GM19328 (cell line): ENCODE results near the gene PLAC1.
A peak's percentile ranks its signal among the peaks of the same experiment; 100 is the strongest.

Source experiments
- ATAC-seq: cut with Tn5 transposase; IDR thresholded peaks from one replicate; pipeline ENCODE4 v1.9.1; 2021; ENCODE audit warnings: mild to moderate bottlenecking, moderate library complexity; ENCODE audit not compliant: unreplicated experiment

The PLAC1 gene

GRCh38 chrX:134671294-134671693 is 13.0 kb upstream of the PLAC1 start:
- ATAC-seq, result no peak

GRCh38 chrX:134670134-134670924 is 12.1 kb upstream of the PLAC1 start:
- no peak for ATAC-seq

GRCh38 chrX:134669378-134670098 is 11.3 kb upstream of the PLAC1 start:
- ATAC-seq, result no peak

GRCh38 chrX:134664202-134664601 is 5.9 kb upstream of the PLAC1 start:
- ATAC-seq, result no peak

- no peak for ATAC-seq
These were observed 3.0 kb upstream of the PLAC1 start for GRCh38 chrX:134661295-134661694.

GRCh38 chrX:134660627-134661026 is 2.4 kb upstream of the PLAC1 start:
- ATAC-seq, result no peak

GRCh38 chrX:134659761-134660160 is 1.5 kb upstream of the PLAC1 start:
- no peak for ATAC-seq

GRCh38 chrX:134658760-134659023 is 421 bp upstream of the PLAC1 start:
- ATAC-seq, result no peak

GRCh38 chrX:134654398-134655012 is 3.8 kb downstream of the PLAC1 start:
- no peak for ATAC-seq

- no peak for ATAC-seq
These were observed 4.4 kb downstream of the PLAC1 start for GRCh38 chrX:134653835-134654234.

- ATAC-seq, result no peak
These were observed 7.6 kb downstream of the PLAC1 start for GRCh38 chrX:134650701-134651100.

GRCh38 chrX:134649770-134650169 is 8.5 kb downstream of the PLAC1 start:
- ATAC-seq, result no peak

- no peak for ATAC-seq
These were observed 10.8 kb downstream of the PLAC1 start for GRCh38 chrX:134647477-134647877.

GRCh38 chrX:134646691-134647090 is 11.6 kb downstream of the PLAC1 start:
- no peak for ATAC-seq

GRCh38 chrX:134645936-134646543 is 12.2 kb downstream of the PLAC1 start:
- ATAC-seq, result no peak

- no peak for ATAC-seq
These were observed 15.9 kb downstream of the PLAC1 start for GRCh38 chrX:134642386-134642785.

- ATAC-seq, result no peak
These were observed 16.9 kb downstream of the PLAC1 start for GRCh38 chrX:134641346-134641745.

GRCh38 chrX:134640914-134641313 is 17.4 kb downstream of the PLAC1 start:
- no peak for ATAC-seq

GRCh38 chrX:134636851-134637250 is 21.4 kb downstream of the PLAC1 start:
- no peak for ATAC-seq

- peak; percentile 74 for ATAC-seq
These were observed 23.6 kb downstream of the PLAC1 start for GRCh38 chrX:134634691-134635090.

- no peak for ATAC-seq
These were observed 24.4 kb downstream of the PLAC1 start for GRCh38 chrX:134633832-134634231.

GRCh38 chrX:134633394-134633793 is 24.9 kb downstream of the PLAC1 start:
- ATAC-seq, result no peak
